GM12878 (cell line): ENCODE data around the gene TMTC1. TPM values are rescaled to one million over a fixed set of nuclear protein-coding genes. Genes with fewer than 3 reads are reported as not detected.

Source experiments
- ATAC-seq: fragments of 200-7000 bp; cut with Tn5 transposase; 3 replicates; pipeline ENCODE4 v1.9.1; 2020; ENCODE audit warnings: mild to moderate bottlenecking, moderate library complexity
- BruUV-seq: library from RNA; stranded (reverse); fragments of 400-500 nt; replicated peaks from 2 replicates; lab custom pipeline; 2021; lab: Mats Ljungman, UMichigan
- CTCF ChIA-PET: fragments of 300-600 bp; sonication (Branson Sonifier 250); formaldehyde crosslinking; extraction: SDS; loops from one replicate; lab custom pipeline; 2021; ENCODE audit warnings: inconsistent platforms; lab: Yijun Ruan, JAX
- POLR2A ChIA-PET: fragments of 350-600 bp; formaldehyde crosslinking; extraction: SDS; loops from one replicate; lab custom pipeline; 2021; ENCODE audit warnings: inconsistent platforms; lab: Charles Lee
- RAD21 ChIA-PET: fragments of 300-600 bp; sonication (Branson Sonifier 250); formaldehyde crosslinking; loops from one replicate; lab custom pipeline; 2023; ENCODE audit warnings: antibody characterized with exemption; ENCODE audit not compliant: unreplicated experiment; lab: Charles Lee
- SMC1A ChIA-PET: fragments of 300-600 bp; sonication (Branson Sonifier 250); formaldehyde crosslinking; loops from one replicate; lab custom pipeline; 2023; ENCODE audit not compliant: unreplicated experiment, uncharacterized antibody; lab: Charles Lee
- DNase-seq: peaks from one replicate; pipeline ENCODE4 v3.0.0-alpha.2; 2011; ENCODE audit warnings: low read depth, low spot score
- FAIRE-seq: peaks from 3 replicates; lab custom pipeline; 2011; peaks lifted over from hg19 to GRCh38; lab: Jason Lieb, UNC
- H2AFZ ChIP-seq: 2 replicates; pipeline ENCODE4 v1.6.0; 2011; ENCODE audit warnings: low read depth, low read length, control low read depth; ENCODE audit not compliant: control insufficient read depth
- H3K27ac ChIP-seq: 2 replicates; pipeline ENCODE4 v1.5.1; 2011; ENCODE audit warnings: control low read depth; ENCODE audit not compliant: control insufficient read depth, insufficient read depth
- H3K27me3 ChIP-seq, 2 experiments: replicated peaks in 1 of 2; 2 replicates each; pipeline versions ENCODE4 v1.6.0 to v1.6.1; 2011; ENCODE audit warnings: low read length in 1 of 2; ENCODE audit not compliant: control insufficient read depth in 2 of 2, insufficient read depth in 2 of 2
- H3K36me3 ChIP-seq, 2 experiments: 2 replicates each; pipeline ENCODE4 v1.5.1; 2011; ENCODE audit warnings: low read length in 1 of 2; ENCODE audit not compliant: control insufficient read depth in 2 of 2, insufficient read depth in 2 of 2
- H3K4me1 ChIP-seq: 2 replicates; pipeline ENCODE4 v1.6.1; 2011; ENCODE audit warnings: mild to moderate bottlenecking, low read length, moderate library complexity, mixed read lengths; ENCODE audit not compliant: control insufficient read depth, insufficient read depth
- H3K4me2 ChIP-seq: 2 replicates; pipeline ENCODE4 v1.6.0; 2011; ENCODE audit warnings: control low read depth; ENCODE audit not compliant: control insufficient read depth, insufficient read depth
- H3K4me3 ChIP-seq: fragments of 200-600 bp; sonication (generic); 2 replicates; pipeline ENCODE4 v1.5.1; 2016
- H3K79me2 ChIP-seq: 2 replicates; pipeline ENCODE4 v1.6.0; 2011; ENCODE audit warnings: low read length; ENCODE audit not compliant: control insufficient read depth, insufficient read depth
- H3K9ac ChIP-seq: 2 replicates; pipeline ENCODE4 v1.8.0; 2011; ENCODE audit warnings: low read length, control low read depth, mixed read lengths; ENCODE audit not compliant: control insufficient read depth, insufficient read depth
- H3K9me3 ChIP-seq: replicated peaks from 3 replicates; pipeline ENCODE4 v1.5.1; 2011; ENCODE audit warnings: mild to moderate bottlenecking, low read length; ENCODE audit not compliant: control insufficient read depth, insufficient read depth
- H4K20me1 ChIP-seq: 2 replicates; pipeline ENCODE4 v1.6.0; 2011; ENCODE audit not compliant: control insufficient read depth, insufficient read depth
- RB1 ChIP-seq: fragments of 450-650 bp; formaldehyde crosslinking; IDR thresholded peaks from 2 replicates; pipeline ENCODE4 v1.6.1; 2017; ENCODE audit warnings: mild to moderate bottlenecking, borderline replicate concordance
- ZZZ3 ChIP-seq: IDR thresholded peaks from 2 replicates; pipeline ENCODE4 v1.6.1; 2011; ENCODE audit warnings: low read depth; ENCODE audit not compliant: control insufficient read depth, insufficient read length
- WGBS: methylation state at CpG from one replicate; pipeline ENCODE4 v1.1.6; 2016; ENCODE audit warnings: low lambda C conversion rate; ENCODE audit not compliant: insufficient replicate concordance, insufficient coverage; ENCODE audit errors: missing lambda C conversion rate; 5-methylcytosine and 5-hydroxymethylcytosine counted together
- in situ Hi-C: fragments of 300-500 bp; cut with MboI; formaldehyde crosslinking; loops from 9 replicates; pipeline ENCODE4 v1.14.3; 2018; ENCODE audit warnings: mixed read lengths
- intact Hi-C: fragments of 100-400 bp; cut with micrococcal nuclease; formaldehyde crosslinking; loops from one replicate; pipeline ENCODE4 v1.14.2; 2022; ENCODE audit not compliant: unreplicated experiment
- polyA plus RNA-seq, 11 experiments: library from polyadenylated mRNA; depleted of rRNA in 4 of 11; unstranded in 6 of 11; stranded (reverse) in 5 of 11; fragments of >200 nt; fragmentation: Nextera tagmentation in 4 of 11; fragmentation: Illumina TruSeq in 1 of 11; extraction: Ambion mirVana in 4 of 11; extraction: Trizol in 1 of 11; gene quantifications; 1 replicate in 1 of 11; 2 replicates in 10 of 11; pipeline versions ENCODE4 v1.2.1 to v1.2.3, GENCODE V29; 2011 to 2016; ENCODE audit warnings: inconsistent platforms in 2 of 11, missing spikeins in 2 of 11, low read depth in 1 of 11
- total RNA-seq, 4 experiments: library from RNA; depleted of rRNA in 3 of 4; stranded (reverse); fragments of >200 nt in 3 of 4; fragmentation: Illumina TruSeq in 1 of 4; extraction: Trizol in 1 of 4; gene quantifications; 2 replicates each; pipeline versions ENCODE4 v1.2.1 to v1.2.3, GENCODE V29; 2013 to 2021
- TF ChIP-seq, protein P1 (sequence below): IDR thresholded peaks from 2 replicates; pipeline ENCODE4 v1.6.1; 2012; ENCODE audit warnings: low read length, inconsistent platforms
- TF ChIP-seq, protein P2 (sequence below): IDR thresholded peaks from 2 replicates; pipeline ENCODE4 v1.6.1; 2012; ENCODE audit warnings: mild to moderate bottlenecking, low read depth, low read length

The TMTC1 gene
- total and polyA plus RNA-seq, 10 of the 15 experiments (the other 5 are each of a cell fraction or from before 2014, with no cell fraction given), result 0.10 to 20.9 (median 0.57) TPM

DNA sequence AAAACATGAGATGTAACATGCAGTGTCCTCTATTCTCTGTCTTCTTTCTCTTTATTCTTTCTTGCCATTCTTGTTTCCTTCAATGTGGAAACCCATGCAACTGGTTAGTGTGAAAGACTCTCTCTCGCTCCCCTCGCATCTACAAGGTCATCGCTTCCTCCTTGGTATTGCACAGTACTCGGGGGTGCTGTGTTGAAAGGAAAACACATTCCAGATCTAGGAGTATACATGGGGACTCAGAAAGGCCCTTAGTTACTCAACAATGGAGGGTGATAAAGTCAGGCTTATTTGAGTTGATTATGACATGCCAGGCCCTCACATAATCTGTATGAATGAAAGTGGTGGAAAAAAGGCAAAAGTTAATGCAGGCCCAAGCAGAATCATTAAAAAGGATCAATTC is 210.8 kb downstream of the TMTC1 start (continued):
- TF ChIP-seq, protein P1, sequence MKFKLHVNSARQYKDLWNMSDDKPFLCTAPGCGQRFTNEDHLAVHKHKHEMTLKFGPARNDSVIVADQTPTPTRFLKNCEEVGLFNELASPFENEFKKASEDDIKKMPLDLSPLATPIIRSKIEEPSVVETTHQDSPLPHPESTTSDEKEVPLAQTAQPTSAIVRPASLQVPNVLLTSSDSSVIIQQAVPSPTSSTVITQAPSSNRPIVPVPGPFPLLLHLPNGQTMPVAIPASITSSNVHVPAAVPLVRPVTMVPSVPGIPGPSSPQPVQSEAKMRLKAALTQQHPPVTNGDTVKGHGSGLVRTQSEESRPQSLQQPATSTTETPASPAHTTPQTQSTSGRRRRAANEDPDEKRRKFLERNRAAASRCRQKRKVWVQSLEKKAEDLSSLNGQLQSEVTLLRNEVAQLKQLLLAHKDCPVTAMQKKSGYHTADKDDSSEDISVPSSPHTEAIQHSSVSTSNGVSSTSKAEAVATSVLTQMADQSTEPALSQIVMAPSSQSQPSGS, result no peak

DNA sequence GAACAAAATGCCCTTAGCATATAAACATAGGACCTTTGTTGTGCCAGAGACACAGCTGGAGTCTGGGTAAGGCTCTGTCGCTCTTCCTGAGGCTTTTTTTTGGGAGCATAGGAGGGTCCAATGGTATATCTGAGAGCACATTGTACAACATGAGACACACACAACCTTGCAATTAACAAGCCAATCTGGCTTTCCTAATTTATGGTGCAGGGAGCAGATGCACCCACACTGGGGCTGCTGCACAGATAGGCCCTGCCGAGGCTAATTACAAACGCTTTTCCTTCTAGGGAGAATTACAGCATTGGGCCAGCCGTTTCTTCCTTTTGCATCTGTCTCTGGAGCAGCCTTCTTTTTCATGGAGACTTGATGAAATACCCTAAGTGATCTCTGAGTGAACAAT is 211.3 kb downstream of the TMTC1 start:
- ATAC-seq (no peak), DNase-seq (no peak), FAIRE-seq (no peak)
- Histone ChIP-seq H3K9ac (no peak overlapping the region), H3K4me3 (no peak overlapping the region), H3K27ac (no peak overlapping the region), H3K27me3 (no peaks in the 10 kb centered on the region), H3K79me2 (no peaks in the 10 kb centered on the region), H3K4me1 (no peaks in the 10 kb centered on the region), H3K4me2 (no peak overlapping the region), H4K20me1 (no peaks in the 10 kb centered on the region), H2AFZ (no peak overlapping the region), H3K36me3 (no peaks in the 10 kb centered on the region), H3K9me3 (no peaks in the 10 kb centered on the region)
- POLR2A ChIA-PET, result no interaction called here
- TF ChIP-seq, protein P2, sequence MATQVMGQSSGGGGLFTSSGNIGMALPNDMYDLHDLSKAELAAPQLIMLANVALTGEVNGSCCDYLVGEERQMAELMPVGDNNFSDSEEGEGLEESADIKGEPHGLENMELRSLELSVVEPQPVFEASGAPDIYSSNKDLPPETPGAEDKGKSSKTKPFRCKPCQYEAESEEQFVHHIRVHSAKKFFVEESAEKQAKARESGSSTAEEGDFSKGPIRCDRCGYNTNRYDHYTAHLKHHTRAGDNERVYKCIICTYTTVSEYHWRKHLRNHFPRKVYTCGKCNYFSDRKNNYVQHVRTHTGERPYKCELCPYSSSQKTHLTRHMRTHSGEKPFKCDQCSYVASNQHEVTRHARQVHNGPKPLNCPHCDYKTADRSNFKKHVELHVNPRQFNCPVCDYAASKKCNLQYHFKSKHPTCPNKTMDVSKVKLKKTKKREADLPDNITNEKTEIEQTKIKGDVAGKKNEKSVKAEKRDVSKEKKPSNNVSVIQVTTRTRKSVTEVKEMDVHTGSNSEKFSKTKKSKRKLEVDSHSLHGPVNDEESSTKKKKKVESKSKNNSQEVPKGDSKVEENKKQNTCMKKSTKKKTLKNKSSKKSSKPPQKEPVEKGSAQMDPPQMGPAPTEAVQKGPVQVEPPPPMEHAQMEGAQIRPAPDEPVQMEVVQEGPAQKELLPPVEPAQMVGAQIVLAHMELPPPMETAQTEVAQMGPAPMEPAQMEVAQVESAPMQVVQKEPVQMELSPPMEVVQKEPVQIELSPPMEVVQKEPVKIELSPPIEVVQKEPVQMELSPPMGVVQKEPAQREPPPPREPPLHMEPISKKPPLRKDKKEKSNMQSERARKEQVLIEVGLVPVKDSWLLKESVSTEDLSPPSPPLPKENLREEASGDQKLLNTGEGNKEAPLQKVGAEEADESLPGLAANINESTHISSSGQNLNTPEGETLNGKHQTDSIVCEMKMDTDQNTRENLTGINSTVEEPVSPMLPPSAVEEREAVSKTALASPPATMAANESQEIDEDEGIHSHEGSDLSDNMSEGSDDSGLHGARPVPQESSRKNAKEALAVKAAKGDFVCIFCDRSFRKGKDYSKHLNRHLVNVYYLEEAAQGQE, result no peak
- TF ChIP-seq RB1 (no peak), ZZZ3 (no peak)
- RAD21 ChIA-PET, result no interaction called here
- SMC1A ChIA-PET, result interaction anchor here (1.3 kb wide), 1 partner anchor 11 kb away, joined by 3 read pairs; no protein-coding TSS in a partner anchor
- intact Hi-C loops (no loop called here), in situ Hi-C loops (no loop called here)
- no TSS peak for BruUV-seq
- CTCF ChIA-PET, result interaction anchor here (0.6 to 1.1 kb wide), 2 partner anchors 45 to 377 kb away, joined by 3 read pairs; no protein-coding TSS in a partner anchor
- 49% methylated on average over 4 of the region's 4 CpGs for WGBS
